ENCODE measurements around the gene NR2C1. TPM values are rescaled to one million over a fixed set of nuclear protein-coding genes. Genes with fewer than 3 reads are reported as not detected.

Gene NR2C1
- total and polyA plus RNA-seq, 2 of the 8 experiments (the other 6 are each of a cell fraction or from before 2014, with no cell fraction given) = 22.8 to 48.3 TPM

DNA sequence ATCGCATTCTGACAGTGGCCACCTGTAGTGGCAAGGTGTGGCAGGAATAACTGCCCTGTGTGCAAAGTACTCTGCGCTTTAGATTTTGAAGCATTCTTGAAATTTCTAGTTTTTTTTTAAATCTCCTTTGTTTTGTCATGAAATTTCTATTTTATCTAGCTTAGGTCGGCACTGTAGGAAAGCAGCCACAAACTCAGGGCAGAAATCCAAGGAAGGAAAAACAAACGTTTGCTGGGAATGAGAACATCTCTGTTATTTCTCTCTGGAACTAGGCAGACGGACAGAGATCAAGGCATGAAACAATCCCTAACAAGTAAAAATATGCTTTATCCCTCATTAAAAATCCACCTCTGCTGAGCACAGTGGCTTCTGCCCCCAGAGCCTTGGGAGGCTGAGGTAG, 1.3 kb upstream of the NR2C1 start:
- no peak for FAIRE-seq
- 84% methylated on average over 5 of the region's 5 CpGs; no CpG with 5 or more reads in 1 of the 2 experiments for WGBS, 2 experiments (ENCODE audit: extremely low coverage in 1 of 2, insufficient coverage in 1 of 2, insufficient read length in 1 of 2, insufficient replicate concordance in 2 of 2, low coverage in 1 of 2, low lambda C conversion rate in 2 of 2, missing lambda C conversion rate in 1 of 2)
- Histone ChIP-seq H3K56ac (replicated peaks; ENCODE audit: insufficient read length, low read depth, low read length) (no peak overlapping the region), H2BK20ac (ENCODE audit: low read length) (no peak overlapping the region), H2BK5ac (ENCODE audit: low read depth, low read length) (no peak overlapping the region), H4K8ac (ENCODE audit: extremely low read depth, insufficient read depth, low read length) (no peak overlapping the region), H4K91ac (replicated peaks; ENCODE audit: insufficient read length, low read length) (no peak overlapping the region), H3K36me3 (ENCODE audit: control insufficient read depth in 2 of 4, insufficient read depth in 4 of 4, low read length in 3 of 4) (no peaks in the 10 kb centered on the region), H2AFZ (ENCODE audit: low read length) (no peak overlapping the region), H2BK15ac (ENCODE audit: low read length) (no peak overlapping the region), H3K4ac (replicated peaks; ENCODE audit: insufficient read length, low read depth, low read length) (no peak overlapping the region), H3K23ac (ENCODE audit: insufficient read length) (no peak overlapping the region), H2AK5ac (ENCODE audit: low read depth, low read length) (no peak overlapping the region), H2BK120ac (replicated peaks; ENCODE audit: low read depth, low read length) (no peak overlapping the region), H3K4me1 (replicated peaks in 1 of 4; ENCODE audit: control insufficient read depth in 3 of 4, insufficient read depth in 4 of 4, low read length in 3 of 4) (no peaks in the 10 kb centered on the region), H2BK12ac (ENCODE audit: low read depth, low read length) (no peak overlapping the region), H3K9me3 (ENCODE audit: insufficient read depth in 2 of 2, low read depth in 1 of 2, low read length in 1 of 2) (no peaks in the 10 kb centered on the region), H4K5ac (ENCODE audit: insufficient read length, low read depth, low read length) (no peak overlapping the region), H3K27me3 (replicated peaks in 1 of 4; ENCODE audit: control insufficient read depth in 3 of 4, extremely low read depth in 1 of 4, insufficient read depth in 3 of 4, low read length in 3 of 4) (no peaks in the 10 kb centered on the region), H3K4me3 (ENCODE audit: extremely low read depth in 1 of 4, insufficient read depth in 2 of 4, low read depth in 3 of 4, low read length in 4 of 4) (no peak overlapping the region), H3K27ac (ENCODE audit: low read depth, low read length) (no peak overlapping the region), H3K23me2 (ENCODE audit: low read depth, low read length) (0 out of 2 replicates have a peak, but pooled peaks cover 2% of the 10 kb centered on the region), H4K20me1 (replicated peaks in 1 of 2; ENCODE audit: control insufficient read depth in 1 of 2, insufficient read depth in 2 of 2, low read length in 2 of 2) (peaks cover 0 to 3% of the 10 kb centered on the region in 2 experiments), H3K9ac (replicated peaks in 1 of 4; ENCODE audit: extremely low read depth in 1 of 4, low read depth in 3 of 4, low read length in 3 of 4) (no peak overlapping the region), H3K14ac (ENCODE audit: insufficient read length) (no peak overlapping the region), H3K4me2 (ENCODE audit: insufficient read depth in 1 of 2, low read depth in 2 of 2, low read length in 2 of 2) (no peak overlapping the region), H3K79me2 (ENCODE audit: control insufficient read depth in 1 of 2, insufficient read depth in 2 of 2, low read length in 2 of 2) (peaks cover 2 to 29% of the 10 kb centered on the region in 2 experiments), H3K18ac (ENCODE audit: extremely low read depth, low read length) (no peak overlapping the region), H3K79me1 (ENCODE audit: low read depth, low read length) (no peaks in the 10 kb centered on the region; the same call in 1 of the 2 replicates)
- ChIA-PET CTCF (ENCODE audit: partially characterized antibody) (interaction anchor here (2.0 kb wide), 1 partner anchor 9 kb away, joined by 9 read pairs; no protein-coding TSS in a partner anchor), POLR2A (ENCODE audit: partially characterized antibody) (interaction anchor here (0.6 kb wide), 1 partner anchor 464 kb away, joined by 4 read pairs; no protein-coding TSS in a partner anchor)
- DNase-seq (ENCODE audit: low read depth in 1 of 2, low spot score in 2 of 2) = no peak
- no peak for TF ChIP-seq TBP (IDR thresholded peaks at IDR 0.05; ENCODE audit: low read depth, low read length)
- no peak for TF ChIP-seq CHD1 (IDR thresholded peaks at IDR 0.05; ENCODE audit: low read depth, low read length)
- no peak for TF ChIP-seq RNF2 (IDR thresholded peaks at IDR 0.05; ENCODE audit: borderline replicate concordance, low read depth, low read length, missing control alignments, poor library complexity, severe bottlenecking)
- no peak for TF ChIP-seq KDM5A (IDR thresholded peaks at IDR 0.05; ENCODE audit: low read length)
- TF ChIP-seq SIX5 (IDR thresholded peaks at IDR 0.05; ENCODE audit: low read depth, low read length) = no peak
- no peak for TF ChIP-seq SP4 (IDR thresholded peaks at IDR 0.05; ENCODE audit: low read length)
- TF ChIP-seq EP300 (IDR thresholded peaks at IDR 0.05; ENCODE audit: borderline replicate concordance in 1 of 2, low read depth in 2 of 2, low read length in 2 of 2) = no peak
